HG02798 (cell line): Measurements from ENCODE around the gene RPUSD2.

ENCODE experiments used
- ATAC-seq: cut with Tn5 transposase; IDR thresholded peaks from one replicate; pipeline ENCODE4 v1.9.1; 2021; ENCODE audit warnings: mild to moderate bottlenecking; ENCODE audit not compliant: unreplicated experiment, poor library complexity

RPUSD2 gene

GRCh38 chr15:40603935-40604334, 34.8 kb downstream of the RPUSD2 start:
- no peak for ATAC-seq

GRCh38 chr15:40613080-40613479, 44.0 kb downstream of the RPUSD2 start:
- ATAC-seq = no peak

- no peak for ATAC-seq
These were observed 48.9 kb downstream of the RPUSD2 start for GRCh38 chr15:40618023-40618422.

GRCh38 chr15:40618906-40619305, 49.8 kb downstream of the RPUSD2 start:
- no peak for ATAC-seq

- no peak for ATAC-seq
These were observed 54.3 kb downstream of the RPUSD2 start for GRCh38 chr15:40623361-40623760.
